ENCODE data around the gene MACC1. TPM values are rescaled to one million over a fixed set of nuclear protein-coding genes. Genes with fewer than 3 reads are reported as not detected.

Gene MACC1
- total and polyA plus RNA-seq, 4 donors = 2.8 to 45.2 (median 14.7) TPM

DNA sequence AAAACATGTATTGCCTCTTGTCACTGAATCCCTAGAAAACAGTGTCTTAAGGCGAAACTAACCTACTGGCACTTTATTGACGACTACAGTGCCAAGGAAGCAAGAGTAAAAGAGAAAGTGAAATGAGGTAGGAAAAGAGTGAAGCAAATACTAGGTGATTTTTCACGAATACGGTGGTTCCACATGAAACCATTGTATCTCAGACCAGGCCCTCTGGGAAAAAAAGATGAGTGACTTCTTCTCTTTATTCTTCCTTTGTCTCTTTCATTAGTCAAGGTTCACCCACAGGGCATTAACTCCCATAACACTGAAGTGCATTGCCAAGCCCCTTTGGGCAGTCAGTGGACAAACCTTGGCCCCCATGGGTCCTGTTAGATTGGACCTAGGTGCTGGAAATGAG, 16.2 kb upstream of the MACC1 start:
- H3K9ac ChIP-seq (ENCODE audit: insufficient read depth in 1 of 2, low read length in 2 of 2) = no peak overlapping the region
- WGBS, 2 donors = 87 to 88% methylated on average over 4 of the region's 4 CpGs
- no peaks in the 10 kb centered on the region for H3K36me3 ChIP-seq (ENCODE audit: control insufficient read depth in 4 of 4, insufficient read depth in 4 of 4, low read length in 4 of 4)
- no peak for DNase-seq
- no peak for ATAC-seq (ENCODE audit: insufficient read depth, low FRiP score)
- H3K27ac ChIP-seq (ENCODE audit: low read depth in 1 of 2, low read length in 1 of 2) = no peak overlapping the region
- no peaks in the 10 kb centered on the region for H3K9me3 ChIP-seq (ENCODE audit: control insufficient read depth in 4 of 4, insufficient read depth in 3 of 4, low read length in 3 of 4)
- no peaks in the 10 kb centered on the region for H3K27me3 ChIP-seq (ENCODE audit: control insufficient read depth in 3 of 3, insufficient read depth in 3 of 3, low read length in 2 of 3)
- no peak overlapping the region for H3K4me3 ChIP-seq
- TF ChIP-seq, protein P1, sequence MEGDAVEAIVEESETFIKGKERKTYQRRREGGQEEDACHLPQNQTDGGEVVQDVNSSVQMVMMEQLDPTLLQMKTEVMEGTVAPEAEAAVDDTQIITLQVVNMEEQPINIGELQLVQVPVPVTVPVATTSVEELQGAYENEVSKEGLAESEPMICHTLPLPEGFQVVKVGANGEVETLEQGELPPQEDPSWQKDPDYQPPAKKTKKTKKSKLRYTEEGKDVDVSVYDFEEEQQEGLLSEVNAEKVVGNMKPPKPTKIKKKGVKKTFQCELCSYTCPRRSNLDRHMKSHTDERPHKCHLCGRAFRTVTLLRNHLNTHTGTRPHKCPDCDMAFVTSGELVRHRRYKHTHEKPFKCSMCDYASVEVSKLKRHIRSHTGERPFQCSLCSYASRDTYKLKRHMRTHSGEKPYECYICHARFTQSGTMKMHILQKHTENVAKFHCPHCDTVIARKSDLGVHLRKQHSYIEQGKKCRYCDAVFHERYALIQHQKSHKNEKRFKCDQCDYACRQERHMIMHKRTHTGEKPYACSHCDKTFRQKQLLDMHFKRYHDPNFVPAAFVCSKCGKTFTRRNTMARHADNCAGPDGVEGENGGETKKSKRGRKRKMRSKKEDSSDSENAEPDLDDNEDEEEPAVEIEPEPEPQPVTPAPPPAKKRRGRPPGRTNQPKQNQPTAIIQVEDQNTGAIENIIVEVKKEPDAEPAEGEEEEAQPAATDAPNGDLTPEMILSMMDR (IDR thresholded peaks at IDR 0.05; ENCODE audit: control extremely low read depth, extremely low read depth) = no peak
- no peaks in the 10 kb centered on the region for H3K4me1 ChIP-seq (ENCODE audit: control insufficient read depth in 5 of 5, insufficient read depth in 5 of 5, low read length in 5 of 5)

DNA sequence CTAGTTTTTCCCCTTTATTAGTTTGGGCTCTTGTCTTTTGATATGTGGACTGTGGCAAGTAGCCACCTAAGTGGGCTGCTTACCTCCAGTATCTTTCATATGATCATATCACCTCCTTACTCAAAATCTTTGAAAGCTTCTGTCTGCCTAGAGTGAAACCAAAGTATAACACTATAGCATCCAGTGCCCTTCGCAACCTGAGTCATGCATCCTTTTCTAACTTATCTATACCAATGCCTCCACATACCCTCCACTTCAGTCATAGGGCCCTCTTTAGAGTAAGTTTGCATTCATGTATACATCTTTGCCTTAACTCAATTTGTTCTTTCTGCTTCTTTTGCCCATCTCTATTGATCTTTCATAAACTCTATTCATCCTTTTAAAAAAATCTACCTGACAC, 15.7 kb upstream of the MACC1 start:
- Histone ChIP-seq H3K4me1 (ENCODE audit: control insufficient read depth in 5 of 5, insufficient read depth in 5 of 5, low read length in 5 of 5) (no peaks in the 10 kb centered on the region), H3K4me3 (no peak overlapping the region), H3K9me3 (ENCODE audit: control insufficient read depth in 4 of 4, insufficient read depth in 3 of 4, low read length in 3 of 4) (no peaks in the 10 kb centered on the region), H3K36me3 (ENCODE audit: control insufficient read depth in 4 of 4, insufficient read depth in 4 of 4, low read length in 4 of 4) (no peaks in the 10 kb centered on the region), H3K27ac (ENCODE audit: low read depth in 1 of 2, low read length in 1 of 2) (no peak overlapping the region), H3K27me3 (ENCODE audit: control insufficient read depth in 3 of 3, insufficient read depth in 3 of 3, low read length in 2 of 3) (no peaks in the 10 kb centered on the region), H3K9ac (ENCODE audit: insufficient read depth in 1 of 2, low read length in 2 of 2) (no peak overlapping the region)
- TF ChIP-seq, protein P1 (IDR thresholded peaks at IDR 0.05; ENCODE audit: control extremely low read depth, extremely low read depth) = no peak
- DNase-seq (no peak), ATAC-seq (ENCODE audit: insufficient read depth, low FRiP score) (no peak)
- WGBS, 2 donors = 94 to 96% methylated on average over 1 of the region's 1 CpG

DNA sequence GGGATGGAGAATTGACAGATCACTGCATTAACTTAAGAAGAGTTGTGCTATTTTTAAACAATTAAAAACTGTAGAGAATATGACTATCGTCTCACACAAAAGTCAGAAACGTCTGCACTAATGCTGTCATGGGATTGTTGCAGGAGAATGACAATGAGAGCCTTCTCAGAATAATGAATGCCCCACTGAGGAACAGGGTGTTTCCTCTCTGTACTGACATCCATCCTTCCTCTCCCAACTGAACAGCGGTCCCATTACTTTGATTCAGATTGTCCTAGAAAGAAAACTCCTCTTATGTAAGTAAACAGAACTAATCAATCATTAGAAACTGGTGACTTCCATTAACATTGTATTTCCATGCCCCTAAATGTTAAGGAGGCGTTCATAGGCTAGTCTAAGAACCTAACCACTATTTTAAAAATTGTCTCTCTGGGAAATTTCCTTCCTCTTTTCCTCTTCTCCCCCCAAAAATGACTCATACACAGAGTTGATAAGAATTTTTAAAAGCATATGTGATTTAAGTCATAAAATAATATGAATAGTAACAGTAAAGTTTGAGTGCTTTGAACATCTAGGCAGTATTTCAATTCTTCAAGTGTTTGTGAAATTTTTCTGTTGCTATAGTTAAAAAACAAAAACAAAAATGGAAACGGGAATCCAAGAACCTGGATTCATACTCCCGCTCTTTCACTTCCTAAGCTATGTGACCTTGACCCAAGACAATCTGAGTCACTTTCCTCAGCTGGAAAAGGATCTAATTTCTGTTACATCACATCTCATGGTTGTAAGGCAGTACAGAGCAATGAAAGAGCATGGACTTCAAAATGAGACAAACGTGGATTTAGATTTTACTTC, 12.7 kb upstream of the MACC1 start:
- no peaks in the 10 kb centered on the region for H3K9me3 ChIP-seq (ENCODE audit: control insufficient read depth in 4 of 4, insufficient read depth in 3 of 4, low read length in 3 of 4)
- ATAC-seq (ENCODE audit: insufficient read depth, low FRiP score) (no peak), DNase-seq (peak in 1 of 3 donors; percentile 28)
- H3K4me1 ChIP-seq (ENCODE audit: control insufficient read depth in 5 of 5, insufficient read depth in 5 of 5, low read length in 5 of 5) = no peaks in the 10 kb centered on the region
- TF ChIP-seq, protein P1 (IDR thresholded peaks at IDR 0.05; ENCODE audit: control extremely low read depth, extremely low read depth) = no peak
- no peak overlapping the region for H3K9ac ChIP-seq (ENCODE audit: insufficient read depth in 1 of 2, low read length in 2 of 2)
- no peaks in the 10 kb centered on the region for H3K27me3 ChIP-seq (ENCODE audit: control insufficient read depth in 3 of 3, insufficient read depth in 3 of 3, low read length in 2 of 3)
- WGBS, 2 donors = 51 to 60% methylated on average over 7 of the region's 7 CpGs
- H3K4me3 ChIP-seq = no peak overlapping the region
- H3K36me3 ChIP-seq (ENCODE audit: control insufficient read depth in 4 of 4, insufficient read depth in 4 of 4, low read length in 4 of 4) = no peaks in the 10 kb centered on the region
- no peak overlapping the region for H3K27ac ChIP-seq (ENCODE audit: low read depth in 1 of 2, low read length in 1 of 2)
